ENCODE measurements around the gene EPS8L3. TPM values are rescaled to one million over a fixed set of nuclear protein-coding genes. Genes with fewer than 3 reads are reported as not detected.
"Not testable (repeated sequence)": the region's sequence is repeated elsewhere in the genome, so short reads cannot be mapped to it uniquely, and the experiment has no call there.

The EPS8L3 gene
- polyA plus RNA-seq, 1 donor: 343 TPM

- no peak for DNase-seq
Observed at GRCh38 chr1:109803901-109804331, 40.2 kb upstream of the EPS8L3 start.

GRCh38 chr1:109802901-109803561 lies 39.3 kb upstream of the EPS8L3 start:
- H3K4me3 ChIP-seq (ENCODE audit: low read length): no peak overlapping the region
- H3K9me3 ChIP-seq (ENCODE audit: control insufficient read depth, low read depth, low read length): no peaks in the 10 kb centered on the region
- no peaks in the 10 kb centered on the region for H3K27me3 ChIP-seq (ENCODE audit: control insufficient read depth, insufficient read depth, low read length)
- no peaks in the 10 kb centered on the region for H3K36me3 ChIP-seq (ENCODE audit: control insufficient read depth, insufficient read depth, low read length)
- H3K4me1 ChIP-seq (ENCODE audit: control insufficient read depth, insufficient read depth, low read length): no peaks in the 10 kb centered on the region
- H3K27ac ChIP-seq (ENCODE audit: low read length): no peak overlapping the region
- WGBS (ENCODE audit: insufficient coverage, low lambda C conversion rate): no CpG with 5 or more reads among the region's 5 CpGs
- DNase-seq: no peak

More at GRCh38 chr1:109803901-109804331, 40.2 kb upstream of the EPS8L3 start:
- Histone ChIP-seq H3K4me3 (ENCODE audit: low read length) (no peak overlapping the region), H3K36me3 (ENCODE audit: control insufficient read depth, insufficient read depth, low read length) (no peaks in the 10 kb centered on the region), H3K9me3 (ENCODE audit: control insufficient read depth, low read depth, low read length) (no peaks in the 10 kb centered on the region), H3K4me1 (ENCODE audit: control insufficient read depth, insufficient read depth, low read length) (no peaks in the 10 kb centered on the region), H3K27ac (ENCODE audit: low read length) (no peak overlapping the region), H3K27me3 (ENCODE audit: control insufficient read depth, insufficient read depth, low read length) (no peaks in the 10 kb centered on the region)
- no CpG with 5 or more reads among the region's 10 CpGs for WGBS (ENCODE audit: insufficient coverage, low lambda C conversion rate)

- Histone ChIP-seq H3K9me3 (ENCODE audit: control insufficient read depth, low read depth, low read length) (no peaks in the 10 kb centered on the region), H3K4me1 (ENCODE audit: control insufficient read depth, insufficient read depth, low read length) (no peaks in the 10 kb centered on the region), H3K4me3 (ENCODE audit: low read length) (no peak overlapping the region), H3K27ac (ENCODE audit: low read length) (no peak overlapping the region), H3K36me3 (ENCODE audit: control insufficient read depth, insufficient read depth, low read length) (no peaks in the 10 kb centered on the region), H3K27me3 (ENCODE audit: control insufficient read depth, insufficient read depth, low read length) (no peaks in the 10 kb centered on the region)
- WGBS (ENCODE audit: insufficient coverage, low lambda C conversion rate): 90% methylated on average over 2 of the region's 17 CpGs
- no peak for DNase-seq
Observed at GRCh38 chr1:109802136-109802900, 38.6 kb upstream of the EPS8L3 start.

- no peaks in the 10 kb centered on the region for H3K36me3 ChIP-seq (ENCODE audit: control insufficient read depth, insufficient read depth, low read length)
- no peak overlapping the region for H3K27ac ChIP-seq (ENCODE audit: low read length)
- H3K27me3 ChIP-seq (ENCODE audit: control insufficient read depth, insufficient read depth, low read length): no peaks in the 10 kb centered on the region
- H3K4me3 ChIP-seq (ENCODE audit: low read length): no peak overlapping the region
- H3K9me3 ChIP-seq (ENCODE audit: control insufficient read depth, low read depth, low read length): no peaks in the 10 kb centered on the region
- no CpG with 5 or more reads among the region's 3 CpGs for WGBS (ENCODE audit: insufficient coverage, low lambda C conversion rate)
- DNase-seq: no peak
- peaks cover 2% of the 10 kb centered on the region for H3K4me1 ChIP-seq (ENCODE audit: control insufficient read depth, insufficient read depth, low read length)
Observed at GRCh38 chr1:109801791-109802135, 38.0 kb upstream of the EPS8L3 start.

GRCh38 chr1:109800291-109800690 lies 36.6 kb upstream of the EPS8L3 start:
- H3K9me3 ChIP-seq (ENCODE audit: control insufficient read depth, low read depth, low read length): no peaks in the 10 kb centered on the region
- no peak overlapping the region for H3K4me3 ChIP-seq (ENCODE audit: low read length)
- no peaks in the 10 kb centered on the region for H3K36me3 ChIP-seq (ENCODE audit: control insufficient read depth, insufficient read depth, low read length)
- H3K27ac ChIP-seq (ENCODE audit: low read length): no peak overlapping the region
- no peak for DNase-seq
- peaks cover 2% of the 10 kb centered on the region for H3K4me1 ChIP-seq (ENCODE audit: control insufficient read depth, insufficient read depth, low read length)
- no peaks in the 10 kb centered on the region for H3K27me3 ChIP-seq (ENCODE audit: control insufficient read depth, insufficient read depth, low read length)

- no peak overlapping the region for H3K4me3 ChIP-seq (ENCODE audit: low read length)
- WGBS (ENCODE audit: insufficient coverage, low lambda C conversion rate): no CpG with 5 or more reads among the region's 1 CpG
- peaks cover 5% of the 10 kb centered on the region for H3K4me1 ChIP-seq (ENCODE audit: control insufficient read depth, insufficient read depth, low read length)
- DNase-seq: no peak
- H3K36me3 ChIP-seq (ENCODE audit: control insufficient read depth, insufficient read depth, low read length): no peaks in the 10 kb centered on the region
- no peak overlapping the region for H3K27ac ChIP-seq (ENCODE audit: low read length)
- no peaks in the 10 kb centered on the region for H3K9me3 ChIP-seq (ENCODE audit: control insufficient read depth, low read depth, low read length)
- no peaks in the 10 kb centered on the region for H3K27me3 ChIP-seq (ENCODE audit: control insufficient read depth, insufficient read depth, low read length)
Observed at GRCh38 chr1:109799445-109799844, 35.7 kb upstream of the EPS8L3 start.

- peaks cover 26% of the 10 kb centered on the region for H3K4me1 ChIP-seq (ENCODE audit: control insufficient read depth, insufficient read depth, low read length)
- not testable (repeated sequence) for DNase-seq; H3K36me3 ChIP-seq (ENCODE audit: control insufficient read depth, insufficient read depth, low read length); H3K4me3 ChIP-seq (ENCODE audit: low read length); H3K27ac ChIP-seq (ENCODE audit: low read length); H3K9me3 ChIP-seq (ENCODE audit: control insufficient read depth, low read depth, low read length); H3K27me3 ChIP-seq (ENCODE audit: control insufficient read depth, insufficient read depth, low read length)
- no CpG with 5 or more reads among the region's 5 CpGs for WGBS (ENCODE audit: insufficient coverage, low lambda C conversion rate)
Observed at GRCh38 chr1:109797303-109797595, 33.5 kb upstream of the EPS8L3 start.

GRCh38 chr1:109796484-109797302 lies 33.0 kb upstream of the EPS8L3 start:
- no peak overlapping the region for H3K27ac ChIP-seq (ENCODE audit: low read length)
- H3K4me3 ChIP-seq (ENCODE audit: low read length): no peak overlapping the region
- WGBS (ENCODE audit: insufficient coverage, low lambda C conversion rate): 88% methylated on average over 2 of the region's 7 CpGs
- no peaks in the 10 kb centered on the region for H3K36me3 ChIP-seq (ENCODE audit: control insufficient read depth, insufficient read depth, low read length)
- H3K27me3 ChIP-seq (ENCODE audit: control insufficient read depth, insufficient read depth, low read length): no peaks in the 10 kb centered on the region
- H3K9me3 ChIP-seq (ENCODE audit: control insufficient read depth, low read depth, low read length): no peaks in the 10 kb centered on the region
- peaks cover 32% of the 10 kb centered on the region for H3K4me1 ChIP-seq (ENCODE audit: control insufficient read depth, insufficient read depth, low read length)
- peak in 1 of 2 donors; percentile 62 for DNase-seq

GRCh38 chr1:109794319-109795132 lies 30.8 kb upstream of the EPS8L3 start:
- H3K27ac ChIP-seq (ENCODE audit: low read length): no peak overlapping the region
- DNase-seq: no peak

More at GRCh38 chr1:109794319-109795132, 30.8 kb upstream of the EPS8L3 start:
- Histone ChIP-seq H3K27me3 (ENCODE audit: control insufficient read depth, insufficient read depth, low read length) (no peaks in the 10 kb centered on the region), H3K4me1 (ENCODE audit: control insufficient read depth, insufficient read depth, low read length) (peaks cover 40% of the 10 kb centered on the region), H3K9me3 (ENCODE audit: control insufficient read depth, low read depth, low read length) (no peaks in the 10 kb centered on the region), H3K4me3 (ENCODE audit: low read length) (no peak overlapping the region), H3K36me3 (ENCODE audit: control insufficient read depth, insufficient read depth, low read length) (no peaks in the 10 kb centered on the region)
- no CpG with 5 or more reads among the region's 19 CpGs for WGBS (ENCODE audit: insufficient coverage, low lambda C conversion rate)
